ENCODE data around the gene RENBP. TPM values are rescaled to one million over a fixed set of nuclear protein-coding genes. Genes with fewer than 3 reads are reported as not detected.

The RENBP gene
- total RNA-seq, 4 donors from 2014 or later, result 1.8 to 2.6 (median 2.0) TPM

- in situ Hi-C loops (cut with MboI; ENCODE audit: low sequenced_read_pairs in 4 of 4) (loop anchor here in 3 of 4 donors (25.0 kb wide), 4 partner anchors 91 to 1009 kb away; partner anchors contain the start of genes IDH3G (in 2 of the 3), SRPK3 (in 2 of the 3), SSR4 (in 2 of the 3) and G6PD (in 1 of the 3)), intact Hi-C loops (cut with DNase I; ENCODE audit: low total_unique reads) (loop anchor here (1.0 to 10.0 kb wide), 4 partner anchors 43 to 403 kb away; partner anchors contain the start of genes EMD, FLNA and MECP2)
- peaks cover 35 to 48% of the 10 kb centered on the region in 2 donors for H3K4me1 ChIP-seq
- peak; percentile 56 to 63 for ATAC-seq
- TF ChIP-seq POLR2A (IDR thresholded peaks at IDR 0.05), result peak; percentile 20 to 57
- TF ChIP-seq, protein P1, sequence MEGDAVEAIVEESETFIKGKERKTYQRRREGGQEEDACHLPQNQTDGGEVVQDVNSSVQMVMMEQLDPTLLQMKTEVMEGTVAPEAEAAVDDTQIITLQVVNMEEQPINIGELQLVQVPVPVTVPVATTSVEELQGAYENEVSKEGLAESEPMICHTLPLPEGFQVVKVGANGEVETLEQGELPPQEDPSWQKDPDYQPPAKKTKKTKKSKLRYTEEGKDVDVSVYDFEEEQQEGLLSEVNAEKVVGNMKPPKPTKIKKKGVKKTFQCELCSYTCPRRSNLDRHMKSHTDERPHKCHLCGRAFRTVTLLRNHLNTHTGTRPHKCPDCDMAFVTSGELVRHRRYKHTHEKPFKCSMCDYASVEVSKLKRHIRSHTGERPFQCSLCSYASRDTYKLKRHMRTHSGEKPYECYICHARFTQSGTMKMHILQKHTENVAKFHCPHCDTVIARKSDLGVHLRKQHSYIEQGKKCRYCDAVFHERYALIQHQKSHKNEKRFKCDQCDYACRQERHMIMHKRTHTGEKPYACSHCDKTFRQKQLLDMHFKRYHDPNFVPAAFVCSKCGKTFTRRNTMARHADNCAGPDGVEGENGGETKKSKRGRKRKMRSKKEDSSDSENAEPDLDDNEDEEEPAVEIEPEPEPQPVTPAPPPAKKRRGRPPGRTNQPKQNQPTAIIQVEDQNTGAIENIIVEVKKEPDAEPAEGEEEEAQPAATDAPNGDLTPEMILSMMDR (IDR thresholded peaks at IDR 0.05 in 4 of 5, conservative IDR thresholded peaks at IDR 0.05 in 1 of 5), result no peak
- H3K27ac ChIP-seq, result peak within 1 kb of the TSS; percentile 95 to 100 (median 98)
- H3K27me3 ChIP-seq, result no peaks in the 10 kb centered on the region
- H3K9me3 ChIP-seq, result no peaks in the 10 kb centered on the region
- H3K4me3 ChIP-seq, result peak within 1 kb of the TSS; percentile 73 to 94 (median 85)
- peak; percentile 81 to 89 for DNase-seq
- H3K36me3 ChIP-seq, result no peaks in the 10 kb centered on the region
Measured at GRCh38 chrX:153971450-153972367, 27.3 kb upstream of the RENBP start, which contains the start of gene HCFC1. Gene HCFC1, minus strand, starts transcription at chrX:153971818. Its CDS starts 978 bp downstream, at chrX:153970840.

GRCh38 chrX:153971124-153971449 lies 26.6 kb upstream of the RENBP start:
- ATAC-seq (peak; percentile 34 to 42), DNase-seq (peak; percentile 79 to 86)
- in situ Hi-C loops (cut with MboI; ENCODE audit: low sequenced_read_pairs in 4 of 4) (loop anchor here in 3 of 4 donors (25.0 kb wide), 4 partner anchors 91 to 1009 kb away; partner anchors contain the start of genes IDH3G (in 2 of the 3), SRPK3 (in 2 of the 3), SSR4 (in 2 of the 3) and G6PD (in 1 of the 3)), intact Hi-C loops (cut with DNase I; ENCODE audit: low total_unique reads) (loop anchor here (1.0 to 10.0 kb wide), 4 partner anchors 43 to 404 kb away; partner anchors contain the start of genes EMD, FLNA and MECP2)
- no peaks in the 10 kb centered on the region for H3K9me3 ChIP-seq
- no peaks in the 10 kb centered on the region for H3K36me3 ChIP-seq
- H3K4me1 ChIP-seq, result peaks cover 40 to 55% of the 10 kb centered on the region in 2 donors
- no peaks in the 10 kb centered on the region for H3K27me3 ChIP-seq
- peak overlapping the region; percentile 95 to 100 (median 98) for H3K27ac ChIP-seq
- H3K4me3 ChIP-seq, result peak overlapping the region; percentile 73 to 94 (median 85)
- TF ChIP-seq POLR2A (IDR thresholded peaks at IDR 0.05), result peak; percentile 61 to 64
- TF ChIP-seq, protein P1 (IDR thresholded peaks at IDR 0.05 in 4 of 5, conservative IDR thresholded peaks at IDR 0.05 in 1 of 5), result no peak

GRCh38 chrX:153970357-153971123 lies 26.1 kb upstream of the RENBP start:
- intact Hi-C loops (cut with DNase I; ENCODE audit: low total_unique reads), result loop anchor here (1.0 to 10.0 kb wide), 4 partner anchors 42 to 404 kb away; partner anchors contain the start of genes EMD, FLNA and MECP2
- TF ChIP-seq POLR2A (IDR thresholded peaks at IDR 0.05), result no peak
- TF ChIP-seq, protein P1 (IDR thresholded peaks at IDR 0.05 in 4 of 5, conservative IDR thresholded peaks at IDR 0.05 in 1 of 5), result no peak
- peak in 1 of 2 donors; percentile 12 for ATAC-seq
- H3K4me3 ChIP-seq, result peak overlapping the region; percentile 73 to 94 (median 85)
- peaks cover 43 to 59% of the 10 kb centered on the region in 2 donors for H3K4me1 ChIP-seq
- no peak for DNase-seq
- in situ Hi-C loops (cut with MboI; ENCODE audit: low sequenced_read_pairs in 4 of 4), result loop anchor here in 3 of 4 donors (25.0 kb wide), 4 partner anchors 92 to 1008 kb away; partner anchors contain the start of genes IDH3G (in 2 of the 3), SRPK3 (in 2 of the 3), SSR4 (in 2 of the 3) and G6PD (in 1 of the 3)
- no peaks in the 10 kb centered on the region for H3K27me3 ChIP-seq
- no peaks in the 10 kb centered on the region for H3K9me3 ChIP-seq
- H3K36me3 ChIP-seq, result no peaks in the 10 kb centered on the region
- H3K27ac ChIP-seq, result peak overlapping the region; percentile 95 to 100 (median 98)

GRCh38 chrX:153969904-153970356 lies 25.5 kb upstream of the RENBP start:
- no peaks in the 10 kb centered on the region for H3K36me3 ChIP-seq
- peaks cover 43 to 59% of the 10 kb centered on the region in 2 donors for H3K4me1 ChIP-seq
- ATAC-seq (no peak), DNase-seq (no peak)
- peak overlapping the region; percentile 95 to 100 (median 98) for H3K27ac ChIP-seq
- peak overlapping the region; percentile 73 to 94 (median 85) for H3K4me3 ChIP-seq
- in situ Hi-C loops (cut with MboI; ENCODE audit: low sequenced_read_pairs in 4 of 4) (loop anchor here in 3 of 4 donors (25.0 kb wide), 4 partner anchors 92 to 1008 kb away; partner anchors contain the start of genes IDH3G (in 2 of the 3), SRPK3 (in 2 of the 3), SSR4 (in 2 of the 3) and G6PD (in 1 of the 3)), intact Hi-C loops (cut with DNase I; ENCODE audit: low total_unique reads) (loop anchor here (2.0 to 10.0 kb wide), 3 partner anchors 77 to 405 kb away; partner anchors contain the start of genes EMD, FLNA, IDH3G and SSR4)
- H3K9me3 ChIP-seq, result no peaks in the 10 kb centered on the region
- TF ChIP-seq, protein P1 (IDR thresholded peaks at IDR 0.05 in 4 of 5, conservative IDR thresholded peaks at IDR 0.05 in 1 of 5), result no peak
- no peak for TF ChIP-seq POLR2A (IDR thresholded peaks at IDR 0.05)
- H3K27me3 ChIP-seq, result no peaks in the 10 kb centered on the region
